OCI-LY7 (cell line): Measurements from ENCODE around the gene BRD1. TPM values are rescaled to one million over a fixed set of nuclear protein-coding genes. Genes with fewer than 3 reads are reported as not detected.

Experiments used
- BruUV-seq: library from RNA; stranded (reverse); fragments of 400-500 nt; replicated peaks from 2 replicates; lab custom pipeline; 2021; lab: Mats Ljungman, UMichigan
- CTCF ChIA-PET: fragments of 300-600 bp; sonication (Branson Sonifier 250); formaldehyde crosslinking; loops from one replicate; lab custom pipeline; 2022; ENCODE audit warnings: antibody characterized with exemption; ENCODE audit not compliant: unreplicated experiment; lab: Charles Lee
- POLR2A ChIA-PET: fragments of 300-600 bp; sonication (Branson Sonifier 250); formaldehyde crosslinking; loops from one replicate; lab custom pipeline; 2022; ENCODE audit warnings: antibody characterized with exemption; lab: Charles Lee
- DNase-seq: peaks from one replicate; pipeline ENCODE4 v3.0.0-alpha.2; 2015; ENCODE audit warnings: low spot score
- H2AFZ ChIP-seq: fragments of 200-600 bp; sonication (generic), shearing (Covaris generic); 2 replicates; pipeline ENCODE4 v1.6.1; 2014; ENCODE audit warnings: mild to moderate bottlenecking, antibody characterized with exemption, low read length, moderate library complexity
- H3K27ac ChIP-seq: fragments of 200-600 bp; sonication (generic); 2 replicates; pipeline ENCODE4 v1.5.1; 2014; ENCODE audit warnings: mixed run types, low read depth, mild to moderate bottlenecking, moderate library complexity, low read length, inconsistent platforms; ENCODE audit not compliant: poor library complexity, severe bottlenecking
- H3K36me3 ChIP-seq: fragments of 200-600 bp; sonication (generic); 2 replicates; pipeline ENCODE4 v1.6.1; 2014; ENCODE audit warnings: mild to moderate bottlenecking, antibody characterized with exemption, low read length, moderate library complexity, mixed read lengths; ENCODE audit not compliant: insufficient read depth
- H3K4me1 ChIP-seq: fragments of 200-600 bp; sonication (generic); 2 replicates; pipeline ENCODE4 v1.5.1; 2014; ENCODE audit warnings: mild to moderate bottlenecking, low read length; ENCODE audit not compliant: insufficient read depth, poor library complexity, severe bottlenecking
- H3K4me2 ChIP-seq: fragments of 200-600 bp; sonication (generic); 2 replicates; pipeline ENCODE4 v1.6.1; 2014; ENCODE audit warnings: mild to moderate bottlenecking, low read length
- H3K4me3 ChIP-seq: fragments of 200-600 bp; sonication (generic); 2 replicates; pipeline ENCODE4 v1.5.1; 2014; ENCODE audit warnings: mild to moderate bottlenecking, low read depth, low read length; ENCODE audit not compliant: poor library complexity, severe bottlenecking
- H3K79me2 ChIP-seq: fragments of 200-600 bp; sonication (generic); 2 replicates; pipeline ENCODE4 v1.6.1; 2016; ENCODE audit warnings: low read depth, mild to moderate bottlenecking, low read length, moderate library complexity, mixed read lengths; ENCODE audit not compliant: insufficient read depth
- H3K9me2 ChIP-seq: fragments of 200-600 bp; sonication (generic); 2 replicates; pipeline ENCODE4 v1.6.1; 2016; ENCODE audit warnings: mild to moderate bottlenecking, low read length, mixed read lengths; ENCODE audit not compliant: insufficient read depth
- H3K9me3 ChIP-seq: fragments of 200-600 bp; sonication (generic); 2 replicates; pipeline ENCODE4 v1.6.1; 2014; ENCODE audit warnings: mild to moderate bottlenecking, mixed run types, low read length, mixed read lengths
- H4K20me1 ChIP-seq: fragments of 200-600 bp; sonication (generic); 2 replicates; pipeline ENCODE4 v1.6.1; 2014; ENCODE audit warnings: mild to moderate bottlenecking, antibody characterized with exemption, low read length, moderate library complexity, mixed read lengths; ENCODE audit not compliant: insufficient read depth
- EZH2phosphoT487 ChIP-seq: fragments of 200-600 bp; sonication (generic); IDR thresholded peaks from 2 replicates; pipeline ENCODE4 v1.6.1; 2018; ENCODE audit warnings: low read depth, borderline replicate concordance, mild to moderate bottlenecking, mixed run types, antibody characterized with exemption, low read length, moderate library complexity, mixed read lengths
- intact Hi-C: fragments of 100-400 bp; cut with micrococcal nuclease; formaldehyde crosslinking; loops from one replicate; pipeline ENCODE4 v1.10.0; 2022; ENCODE audit not compliant: unreplicated experiment
- total RNA-seq, 2 experiments: library from RNA; depleted of rRNA in 1 of 2; stranded (reverse); fragments of >200 nt in 1 of 2; shearing (Covaris generic) in 1 of 2; gene quantifications; 2 replicates each; pipeline ENCODE4 v1.2.3, GENCODE V29; 2014 to 2022
- TF ChIP-seq, protein P1 (sequence below): fragments of 200-600 bp; sonication (generic); conservative IDR thresholded peaks from 2 replicates; pipeline ENCODE4 v1.5.1; 2014; ENCODE audit warnings: mild to moderate bottlenecking, antibody characterized with exemption, low read length, moderate library complexity, mixed read lengths

Gene BRD1
- total RNA-seq, 2 experiments from 2014 or later = 38.1 to 46.6 TPM

DNA sequence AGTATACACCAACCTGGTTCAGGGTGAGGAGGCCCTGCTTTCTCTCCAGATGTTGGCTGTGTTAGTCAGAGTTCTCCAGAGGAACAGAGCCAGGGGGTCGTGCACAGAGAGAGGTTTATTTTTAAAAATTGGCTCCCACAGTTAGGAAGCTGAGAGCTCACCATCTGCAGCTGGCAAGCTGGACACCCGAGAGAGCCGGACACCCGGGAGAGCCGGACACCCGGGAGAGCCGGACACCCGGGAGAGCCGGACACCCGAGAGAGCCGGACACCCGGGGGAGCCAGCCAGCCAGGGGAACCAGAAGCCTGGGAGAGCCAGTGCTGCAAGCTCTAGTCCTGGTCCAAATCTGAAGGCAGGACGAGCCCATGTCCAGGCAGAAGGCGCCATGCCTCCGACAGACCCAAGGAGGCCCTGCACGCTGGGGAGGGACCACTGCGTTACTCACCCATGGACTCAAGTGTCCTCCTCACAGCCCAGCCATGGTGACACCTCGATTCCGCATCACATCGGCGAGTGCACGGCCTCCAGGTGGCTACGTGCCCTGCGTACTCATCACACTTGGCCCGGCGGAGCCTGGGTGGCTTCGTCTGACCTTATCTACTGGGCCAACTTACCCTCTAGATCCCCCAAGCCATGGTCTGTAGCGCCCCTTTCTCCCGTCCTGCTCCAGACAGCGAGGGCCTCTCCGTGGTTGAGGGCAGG lies 99.0 kb downstream of the BRD1 start:
- Histone ChIP-seq H4K20me1 (no peaks in the 10 kb centered on the region), H3K4me2 (no peak overlapping the region), H3K9me2 (no peaks in the 10 kb centered on the region), H3K79me2 (no peaks in the 10 kb centered on the region), H3K36me3 (no peaks in the 10 kb centered on the region), H3K9me3 (no peaks in the 10 kb centered on the region), H3K4me3 (no peak overlapping the region), H2AFZ (no peak overlapping the region), H3K27ac (no peak overlapping the region), H3K4me1 (peaks cover 10% of the 10 kb centered on the region)
- ChIA-PET POLR2A (no interaction called here), CTCF (no interaction called here)
- intact Hi-C loops = loop anchor here (10.0 kb wide), 1 partner anchor 424 kb away; no protein-coding TSS in a partner anchor
- BruUV-seq = no TSS peak
- TF ChIP-seq, protein P1, sequence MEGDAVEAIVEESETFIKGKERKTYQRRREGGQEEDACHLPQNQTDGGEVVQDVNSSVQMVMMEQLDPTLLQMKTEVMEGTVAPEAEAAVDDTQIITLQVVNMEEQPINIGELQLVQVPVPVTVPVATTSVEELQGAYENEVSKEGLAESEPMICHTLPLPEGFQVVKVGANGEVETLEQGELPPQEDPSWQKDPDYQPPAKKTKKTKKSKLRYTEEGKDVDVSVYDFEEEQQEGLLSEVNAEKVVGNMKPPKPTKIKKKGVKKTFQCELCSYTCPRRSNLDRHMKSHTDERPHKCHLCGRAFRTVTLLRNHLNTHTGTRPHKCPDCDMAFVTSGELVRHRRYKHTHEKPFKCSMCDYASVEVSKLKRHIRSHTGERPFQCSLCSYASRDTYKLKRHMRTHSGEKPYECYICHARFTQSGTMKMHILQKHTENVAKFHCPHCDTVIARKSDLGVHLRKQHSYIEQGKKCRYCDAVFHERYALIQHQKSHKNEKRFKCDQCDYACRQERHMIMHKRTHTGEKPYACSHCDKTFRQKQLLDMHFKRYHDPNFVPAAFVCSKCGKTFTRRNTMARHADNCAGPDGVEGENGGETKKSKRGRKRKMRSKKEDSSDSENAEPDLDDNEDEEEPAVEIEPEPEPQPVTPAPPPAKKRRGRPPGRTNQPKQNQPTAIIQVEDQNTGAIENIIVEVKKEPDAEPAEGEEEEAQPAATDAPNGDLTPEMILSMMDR = no peak
- TF ChIP-seq EZH2phosphoT487 = no peak
- no peak for DNase-seq

DNA sequence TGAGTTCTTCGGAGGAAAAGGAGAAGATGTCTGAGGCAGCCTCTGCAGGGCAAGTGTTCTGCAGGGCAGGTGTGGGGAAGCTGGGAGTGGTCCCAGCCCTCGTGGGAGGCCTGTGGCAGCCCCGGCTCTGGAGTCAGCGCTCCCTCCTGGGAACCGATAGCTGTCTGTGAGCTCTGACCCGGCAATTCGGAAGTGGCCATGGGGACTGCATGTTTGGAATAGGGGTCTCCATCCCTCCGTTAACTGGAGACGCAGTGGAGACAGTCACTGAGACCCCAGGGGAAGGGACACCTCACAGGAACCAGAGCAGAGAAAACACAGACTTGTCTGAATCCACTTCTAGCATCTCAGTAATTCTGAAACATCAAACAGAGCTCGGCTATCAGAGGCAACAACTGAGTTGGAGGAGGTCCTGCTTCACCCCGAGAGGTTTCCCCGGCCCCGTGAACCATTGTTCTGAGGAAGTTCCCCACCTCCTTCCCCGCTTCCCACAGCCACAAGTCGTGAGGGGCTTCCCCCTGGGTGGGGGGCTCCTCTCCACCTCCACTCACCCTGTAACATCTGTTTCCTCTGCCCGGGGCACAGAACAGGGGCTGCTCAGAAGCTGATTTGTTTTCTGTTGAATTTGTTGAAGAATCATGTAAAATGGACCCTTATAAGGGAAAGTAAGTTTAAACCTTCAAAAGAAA lies 99.6 kb downstream of the BRD1 start:
- H3K27ac ChIP-seq = no peak overlapping the region
- no peaks in the 10 kb centered on the region for H3K9me2 ChIP-seq
- no peaks in the 10 kb centered on the region for H3K79me2 ChIP-seq
- no peak for DNase-seq
- H3K4me2 ChIP-seq = no peak overlapping the region
- no peak overlapping the region for H3K4me3 ChIP-seq
- H4K20me1 ChIP-seq = no peaks in the 10 kb centered on the region
- intact Hi-C loops = loop anchor here (10.0 kb wide), 1 partner anchor 423 kb away; no protein-coding TSS in a partner anchor
- H3K4me1 ChIP-seq = peaks cover 17% of the 10 kb centered on the region
- H3K36me3 ChIP-seq = no peaks in the 10 kb centered on the region
- TF ChIP-seq EZH2phosphoT487 = no peak
- TF ChIP-seq, protein P1 = no peak
- POLR2A ChIA-PET = no interaction called here
- no peaks in the 10 kb centered on the region for H3K9me3 ChIP-seq
- CTCF ChIA-PET = no interaction called here
- no peak overlapping the region for H2AFZ ChIP-seq
- BruUV-seq = no TSS peak
